H1 (cell line): Measurements from ENCODE around the gene PES1. TPM values are rescaled to one million over a fixed set of nuclear protein-coding genes. Genes with fewer than 3 reads are reported as not detected.

Experiments
- CTCF ChIA-PET: fragments of 300-600 bp; sonication (Branson Sonifier 250); formaldehyde crosslinking; loops from one replicate; lab custom pipeline; 2021; ENCODE audit not compliant: partially characterized antibody; lab: Charles Lee
- POLR2A ChIA-PET: fragments of 300-600 bp; sonication (Branson Sonifier 250); formaldehyde crosslinking; loops from one replicate; lab custom pipeline; 2021; ENCODE audit warnings: inconsistent platforms; ENCODE audit not compliant: partially characterized antibody; lab: Charles Lee
- DNase-seq, 2 experiments: peaks; one replicate each; pipeline versions ENCODE4 v3.0.0 to v3.0.0-alpha.2; 2010 to 2022; ENCODE audit warnings: low spot score in 2 of 2, low read depth in 1 of 2, mixed read lengths in 1 of 2
- FAIRE-seq: peaks from 2 replicates; lab custom pipeline; 2011; peaks lifted over from hg19 to GRCh38; lab: Jason Lieb, UNC
- H2AFZ ChIP-seq: 2 replicates; pipeline ENCODE4 v1.8.1; 2012; ENCODE audit warnings: low read length, inconsistent platforms
- H2AK5ac ChIP-seq: 2 replicates; pipeline ENCODE4 v1.6.1; 2013; ENCODE audit warnings: low read depth, low read length
- H2BK120ac ChIP-seq: replicated peaks from 2 replicates; pipeline ENCODE3; 2013; ENCODE audit warnings: low read depth, low read length, inconsistent platforms
- H2BK12ac ChIP-seq: 2 replicates; pipeline ENCODE4 v1.6.1; 2013; ENCODE audit warnings: low read depth, low read length
- H2BK15ac ChIP-seq: 2 replicates; pipeline ENCODE4 v1.6.1; 2013; ENCODE audit warnings: low read length
- H2BK20ac ChIP-seq: 2 replicates; pipeline ENCODE4 v1.6.1; 2013; ENCODE audit warnings: low read length
- H2BK5ac ChIP-seq: 2 replicates; pipeline ENCODE4 v1.6.1; 2013; ENCODE audit warnings: low read depth, low read length
- H3K14ac ChIP-seq: 2 replicates; pipeline ENCODE4 v1.6.1; 2013; ENCODE audit warnings: inconsistent platforms; ENCODE audit not compliant: insufficient read length
- H3K18ac ChIP-seq: 2 replicates; pipeline ENCODE4 v1.6.1; 2013; ENCODE audit warnings: low read length; ENCODE audit errors: extremely low read depth
- H3K23ac ChIP-seq: 2 replicates; pipeline ENCODE4 v1.6.1; 2013; ENCODE audit warnings: inconsistent platforms; ENCODE audit not compliant: insufficient read length
- H3K23me2 ChIP-seq: 2 replicates; pipeline ENCODE4 v1.6.1; 2013; ENCODE audit warnings: low read depth, low read length
- H3K27ac ChIP-seq: 2 replicates; pipeline ENCODE4 v1.6.1; 2011; ENCODE audit warnings: low read depth, low read length, inconsistent platforms
- H3K27me3 ChIP-seq, 4 experiments: replicated peaks in 1 of 4; 1 replicate in 1 of 4; 2 replicates in 3 of 4; pipeline versions ENCODE4 v1.6.1 to v1.8.1; 2011 to 2013; ENCODE audit warnings: low read length in 3 of 4, mild to moderate bottlenecking in 3 of 4, inconsistent platforms in 2 of 4, mixed read lengths in 2 of 4, moderate library complexity in 1 of 4; ENCODE audit not compliant: control insufficient read depth in 3 of 4, insufficient read depth in 3 of 4; ENCODE audit errors: extremely low read depth in 1 of 4
- H3K36me3 ChIP-seq, 4 experiments: 2 replicates each; pipeline versions ENCODE4 v1.6.1 to v1.8.1; 2011 to 2013; ENCODE audit warnings: mild to moderate bottlenecking in 4 of 4, low read length in 3 of 4, moderate library complexity in 2 of 4, control low read depth in 1 of 4, inconsistent platforms in 1 of 4; ENCODE audit not compliant: insufficient read depth in 4 of 4, control insufficient read depth in 2 of 4
- H3K4ac ChIP-seq: replicated peaks from 2 replicates; pipeline ENCODE3; 2013; ENCODE audit warnings: low read length, low read depth, mixed read lengths, inconsistent platforms; ENCODE audit not compliant: insufficient read length
- H3K4me1 ChIP-seq, 4 experiments: replicated peaks in 1 of 4; 1 replicate in 1 of 4; 2 replicates in 3 of 4; pipeline versions ENCODE4 v1.6.1 to v1.8.1; 2011 to 2013; ENCODE audit warnings: low read length in 3 of 4, inconsistent platforms in 2 of 4, mixed read lengths in 1 of 4; ENCODE audit not compliant: insufficient read depth in 4 of 4, control insufficient read depth in 3 of 4
- H3K4me2 ChIP-seq, 2 experiments: 2 replicates each; pipeline versions ENCODE4 v1.6.1 to v1.8.1; 2011 to 2013; ENCODE audit warnings: low read depth in 2 of 2, low read length in 2 of 2, control low read depth in 1 of 2, inconsistent platforms in 1 of 2, mild to moderate bottlenecking in 1 of 2; ENCODE audit not compliant: insufficient read depth in 1 of 2
- H3K4me3 ChIP-seq, 4 experiments: fragments of 200-600, 300-600 bp in 1 of 4; sonication (generic), shearing (Covaris generic), sonication (Bioruptor Twin) in 1 of 4; 2 replicates each; pipeline versions ENCODE4 v1.5.1 to v1.8.1; 2011 to 2016; ENCODE audit warnings: low read length in 4 of 4, low read depth in 3 of 4, control low read depth in 2 of 4, inconsistent platforms in 2 of 4, mild to moderate bottlenecking in 2 of 4, mixed read lengths in 1 of 4, moderate library complexity in 1 of 4; ENCODE audit not compliant: insufficient read depth in 2 of 4; ENCODE audit errors: extremely low read depth in 1 of 4
- H3K56ac ChIP-seq: replicated peaks from 2 replicates; pipeline ENCODE3; 2013; ENCODE audit warnings: low read depth, mild to moderate bottlenecking, mixed read lengths, low read length, inconsistent platforms; ENCODE audit not compliant: insufficient read length
- H3K79me1 ChIP-seq: 2 replicates; pipeline ENCODE4 v1.6.1; 2013; ENCODE audit warnings: low read depth, low read length, control low read depth
- H3K79me2 ChIP-seq, 2 experiments: 2 replicates each; pipeline versions ENCODE4 v1.6.1 to v1.8.1; 2012 to 2013; ENCODE audit warnings: low read length in 2 of 2, mild to moderate bottlenecking in 2 of 2, inconsistent platforms in 1 of 2; ENCODE audit not compliant: insufficient read depth in 2 of 2, control insufficient read depth in 1 of 2
- H3K9ac ChIP-seq, 4 experiments: replicated peaks in 1 of 4; 1 replicate in 1 of 4; 2 replicates in 3 of 4; pipeline versions ENCODE4 v1.6.1 to v1.8.1; 2011 to 2013; ENCODE audit warnings: low read depth in 3 of 4, low read length in 3 of 4, control low read depth in 2 of 4, mild to moderate bottlenecking in 2 of 4, moderate library complexity in 2 of 4, inconsistent platforms in 1 of 4; ENCODE audit errors: extremely low read depth in 1 of 4
- H3K9me3 ChIP-seq, 2 experiments: 2 replicates each; pipeline versions ENCODE4 v1.6.1 to v1.8.1; 2012 to 2013; ENCODE audit warnings: mild to moderate bottlenecking in 2 of 2, moderate library complexity in 2 of 2, control low read depth in 1 of 2, inconsistent platforms in 1 of 2, low read depth in 1 of 2, low read length in 1 of 2, mixed read lengths in 1 of 2; ENCODE audit not compliant: insufficient read depth in 2 of 2
- H4K20me1 ChIP-seq, 2 experiments: replicated peaks in 1 of 2; 2 replicates each; pipeline versions ENCODE3 to v1.8.1; 2011 to 2013; ENCODE audit warnings: inconsistent platforms in 2 of 2, low read length in 2 of 2, mild to moderate bottlenecking in 1 of 2; ENCODE audit not compliant: insufficient read depth in 2 of 2, control insufficient read depth in 1 of 2
- H4K5ac ChIP-seq: 2 replicates; pipeline ENCODE4 v1.6.1; 2013; ENCODE audit warnings: low read length, low read depth, mixed read lengths, inconsistent platforms; ENCODE audit not compliant: insufficient read length
- H4K8ac ChIP-seq: 2 replicates; pipeline ENCODE4 v1.8.0; 2013; ENCODE audit warnings: mild to moderate bottlenecking, moderate library complexity, low read length, inconsistent platforms; ENCODE audit not compliant: insufficient read depth; ENCODE audit errors: extremely low read depth
- H4K91ac ChIP-seq: replicated peaks from 2 replicates; pipeline ENCODE3; 2013; ENCODE audit warnings: low read length, mixed read lengths, inconsistent platforms; ENCODE audit not compliant: insufficient read length
- BACH1 ChIP-seq: IDR thresholded peaks from 2 replicates; pipeline ENCODE4 v1.6.1; 2012; ENCODE audit warnings: low read length, improper control_type of control experiment
- CBX8 ChIP-seq: fragments of 300-800, 300-1000 bp; sonication (generic); IDR thresholded peaks from 2 replicates; pipeline ENCODE4 v1.7.1; 2016; ENCODE audit warnings: low read depth, low read length, borderline replicate concordance
- EP300 ChIP-seq, 2 experiments: IDR thresholded peaks; 1 replicate in 1 of 2; 2 replicates in 1 of 2; pipeline ENCODE4 v1.6.1; 2011 to 2012; ENCODE audit warnings: low read depth in 2 of 2, low read length in 2 of 2, mild to moderate bottlenecking in 2 of 2, borderline replicate concordance in 1 of 2, inconsistent platforms in 1 of 2, moderate library complexity in 1 of 2
- GABPA ChIP-seq: IDR thresholded peaks from 2 replicates; pipeline ENCODE4 v1.6.1; 2011; ENCODE audit warnings: mild to moderate bottlenecking, low read length, moderate library complexity, borderline replicate concordance; ENCODE audit not compliant: insufficient read depth
- GTF2F1 ChIP-seq: IDR thresholded peaks from 2 replicates; pipeline ENCODE4 v1.6.1; 2012; ENCODE audit warnings: low read depth, low read length, improper control_type of control experiment, borderline replicate concordance
- HDAC2 ChIP-seq, 2 experiments: fragments of 300-600 bp in 1 of 2; sonication (generic) in 1 of 2; IDR thresholded peaks; 2 replicates each; pipeline ENCODE4 v1.6.1; 2011 to 2012; ENCODE audit warnings: low read depth in 2 of 2, low read length in 2 of 2, mild to moderate bottlenecking in 2 of 2, moderate library complexity in 2 of 2, borderline replicate concordance in 1 of 2, inconsistent platforms in 1 of 2
- RFX5 ChIP-seq: IDR thresholded peaks from 2 replicates; pipeline ENCODE4 v1.6.1; 2011; ENCODE audit warnings: low read depth, low read length, improper control_type of control experiment, borderline replicate concordance
- SP1 ChIP-seq: IDR thresholded peaks from 2 replicates; pipeline ENCODE4 v1.6.1; 2011; ENCODE audit warnings: low read depth, low read length
- SRF ChIP-seq: IDR thresholded peaks from 2 replicates; pipeline ENCODE4 v1.6.1; 2011; ENCODE audit warnings: mild to moderate bottlenecking, low read depth, low read length, moderate library complexity
- WGBS, 2 experiments: shearing (Covaris generic) in 1 of 2; methylation state at CpG; one replicate each; pipeline versions ENCODE4 v1.1.6 to v1.1.7; 2013 to 2015; ENCODE audit warnings: low lambda C conversion rate in 2 of 2, mixed read lengths in 2 of 2, inconsistent platforms in 1 of 2, low coverage in 1 of 2, missing lambda C conversion rate in 1 of 2; ENCODE audit not compliant: insufficient replicate concordance in 2 of 2, insufficient coverage in 1 of 2, insufficient read length in 1 of 2; ENCODE audit errors: extremely low coverage in 1 of 2, missing lambda C conversion rate in 1 of 2; 5-methylcytosine and 5-hydroxymethylcytosine counted together
- polyA plus RNA-seq, 7 experiments: library from polyadenylated mRNA; depleted of rRNA in 3 of 7; stranded (reverse) in 5 of 7; unstranded in 2 of 7; fragments of >200 nt in 5 of 7; fragments of 200-250 nt in 2 of 7; gene quantifications; 1 replicate in 5 of 7; 2 replicates in 1 of 7; 4 replicates in 1 of 7; pipeline versions ENCODE4 v1.2.1 to v1.2.3, GENCODE V29; 2011 to 2013; ENCODE audit warnings: missing spikeins in 2 of 7, mixed read lengths in 2 of 7
- total RNA-seq: library from RNA; stranded (reverse); fragmentation: NEBNext Ultra II Directional; extraction: Animal tissue kit (Norgen Biotek cat#: 25700); gene quantifications from 2 replicates; pipeline ENCODE4 v1.2.1, GENCODE V29; 2021

PES1 gene
- total and polyA plus RNA-seq, 2 of the 8 experiments (the other 6 are each of a cell fraction or from before 2014, with no cell fraction given), result 121 to 191 TPM

DNA sequence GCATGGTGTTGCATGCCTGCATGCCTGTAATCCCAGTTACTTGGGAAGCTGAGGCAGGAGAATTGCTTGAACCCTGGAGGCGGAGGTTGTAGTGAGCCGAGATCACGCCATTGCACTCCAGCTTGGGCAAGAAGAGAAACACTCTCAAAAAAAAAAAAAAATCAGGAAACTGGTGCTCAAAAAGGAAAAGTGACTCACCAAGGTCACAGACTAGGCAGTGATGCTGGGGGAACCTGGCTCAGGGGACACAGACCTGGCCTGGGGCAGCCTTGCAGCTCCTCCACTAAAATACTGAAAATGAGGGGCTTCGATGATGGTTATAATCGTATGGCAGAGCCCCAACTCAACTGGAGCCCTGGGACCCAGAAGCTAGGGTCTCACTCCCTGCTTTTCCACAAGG lies 35.8 kb upstream of the PES1 start:
- no peak overlapping the region for H3K27ac ChIP-seq
- no peak overlapping the region for H3K9ac ChIP-seq
- H3K23ac ChIP-seq, result no peak overlapping the region
- peaks cover 0 to 19% (median 4%) of the 10 kb centered on the region in 4 experiments; a peak in 4 of 8 replicates for H3K36me3 ChIP-seq
- no peak overlapping the region for H2AFZ ChIP-seq
- H3K56ac ChIP-seq, result no peak overlapping the region
- no peak overlapping the region for H3K4me2 ChIP-seq
- ChIA-PET POLR2A (interaction anchor here (1.1 kb wide), 1 partner anchor 20 kb away, joined by 4 read pairs; the partner anchor contains the start of gene TCN2), CTCF (interaction anchor here (0.8 to 3.6 kb wide), 3 partner anchors 57 to 145 kb away, joined by 3 to 26 read pairs (median 3); no protein-coding TSS in a partner anchor)
- DNase-seq, result no peak
- peaks cover 0 to 5% of the 10 kb centered on the region in 2 experiments; a peak in 1 of 4 replicates for H3K9me3 ChIP-seq
- no peak overlapping the region for H2BK15ac ChIP-seq
- no peak overlapping the region for H2BK5ac ChIP-seq
- WGBS, 2 experiments, result 85% methylated on average over 5 of the region's 5 CpGs; no CpG with 5 or more reads in 1 of the 2 experiments
- no peaks in the 10 kb centered on the region for H3K79me1 ChIP-seq
- H4K91ac ChIP-seq, result no peak overlapping the region
- no peak overlapping the region for H4K8ac ChIP-seq
- H4K5ac ChIP-seq, result no peak overlapping the region
- H2AK5ac ChIP-seq, result no peak overlapping the region
- H3K4ac ChIP-seq, result no peak overlapping the region
- no peak for FAIRE-seq
- H3K27me3 ChIP-seq, result no peaks in the 10 kb centered on the region
- no peak overlapping the region for H3K14ac ChIP-seq
- H3K4me1 ChIP-seq, result no peaks in the 10 kb centered on the region
- H3K18ac ChIP-seq, result no peak overlapping the region
- H3K4me3 ChIP-seq, result no peak overlapping the region
- no peak overlapping the region for H2BK12ac ChIP-seq
- no peak overlapping the region for H2BK20ac ChIP-seq
- no peaks in the 10 kb centered on the region for H3K79me2 ChIP-seq
- H3K23me2 ChIP-seq, result no peaks in the 10 kb centered on the region
- TF ChIP-seq EP300 (IDR thresholded peaks at IDR 0.05; ENCODE audit: borderline replicate concordance in 1 of 2, low read depth in 2 of 2, low read length in 2 of 2) (no peak), HDAC2 (IDR thresholded peaks at IDR 0.05; ENCODE audit: borderline replicate concordance in 1 of 2, low read depth in 2 of 2, low read length in 2 of 2) (no peak), RFX5 (no peak), BACH1 (no peak), GABPA (no peak), CBX8 (no peak), GTF2F1 (no peak), SRF (no peak), SP1 (no peak)
- H2BK120ac ChIP-seq, result no peak overlapping the region
- peaks cover 0 to 2% of the 10 kb centered on the region in 2 experiments for H4K20me1 ChIP-seq
